ENCODE results near the gene SH3BP1. TPM values are rescaled to one million over a fixed set of nuclear protein-coding genes. Genes with fewer than 3 reads are reported as not detected.

Gene SH3BP1
- total and polyA plus RNA-seq, 2 experiments from 2014 or later: 9.5 to 46.7 TPM

GRCh38 chr22:37631448-37632173, 7.9 kb upstream of the SH3BP1 start:
- no peak overlapping the region for H3K4me3 ChIP-seq
- H4K20me1 ChIP-seq (replicated peaks; ENCODE audit: insufficient read depth): no peaks in the 10 kb centered on the region; the same call in 1 of the 2 replicates
- no peaks in the 10 kb centered on the region for H3K36me3 ChIP-seq (ENCODE audit: insufficient read depth)
- H2AFZ ChIP-seq: no peak overlapping the region
- Mint-ChIP-seq H3K27me3 (ENCODE audit: insufficient read depth, low read depth, poor library complexity) (peaks cover 12% of the 10 kb centered on the region), H3K27ac (no peak overlapping the region), H3K4me3 (no peak overlapping the region), H3K4me1 (peaks cover 22% of the 10 kb centered on the region), H3K36me3 (ENCODE audit: low read depth) (no peaks in the 10 kb centered on the region), H3K9me3 (no peaks in the 10 kb centered on the region)
- H3K4me1 ChIP-seq (ENCODE audit: insufficient read depth): peaks cover 22% of the 10 kb centered on the region
- ATAC-seq: no peak
- H3K27me3 ChIP-seq (ENCODE audit: insufficient read depth): no peaks in the 10 kb centered on the region
- H3K79me2 ChIP-seq (replicated peaks; ENCODE audit: insufficient read depth): no peaks in the 10 kb centered on the region
- TF ChIP-seq STAT1 (IDR thresholded peaks at IDR 0.05; ENCODE audit: unreplicated experiment) (no peak), POLR2AphosphoS5 (IDR thresholded peaks at IDR 0.05; ENCODE audit: low read depth) (0 out of 2 replicates have a peak, but pooled peaks have one; percentile 4)
- peaks cover 16% of the 10 kb centered on the region for H3F3A ChIP-seq (replicated peaks; ENCODE audit: low read depth)
- no peaks in the 10 kb centered on the region for H3K9me2 ChIP-seq (ENCODE audit: insufficient read depth)
- H3K27ac ChIP-seq (ENCODE audit: low read depth): no peak overlapping the region
- no peak for DNase-seq (ENCODE audit: low spot score)
- no peak overlapping the region for H3K4me2 ChIP-seq

GRCh38 chr22:37632174-37633088, 7.0 kb upstream of the SH3BP1 start:
- Mint-ChIP-seq H3K4me1 (peaks cover 28% of the 10 kb centered on the region), H3K36me3 (ENCODE audit: low read depth) (no peaks in the 10 kb centered on the region), H3K9me3 (no peaks in the 10 kb centered on the region), H3K4me3 (no peak overlapping the region), H3K27ac (no peak overlapping the region), H3K27me3 (ENCODE audit: insufficient read depth, low read depth, poor library complexity) (peaks cover 16% of the 10 kb centered on the region)
- no peak for TF ChIP-seq ZNF114 (CRISPR knock-in tag; IDR thresholded peaks at IDR 0.05)
- Histone ChIP-seq H3K79me2 (replicated peaks; ENCODE audit: insufficient read depth) (no peaks in the 10 kb centered on the region), H3K4me1 (ENCODE audit: insufficient read depth) (peaks cover 27% of the 10 kb centered on the region), H3K36me3 (ENCODE audit: insufficient read depth) (no peaks in the 10 kb centered on the region), H2AFZ (no peak overlapping the region), H3K4me3 (no peak overlapping the region), H3K27ac (ENCODE audit: low read depth) (no peak overlapping the region), H3K4me2 (peak overlapping the region; percentile 79; the same call in 1 of the 2 replicates), H4K20me1 (replicated peaks; ENCODE audit: insufficient read depth) (no peaks in the 10 kb centered on the region; the same call in 1 of the 2 replicates), H3K27me3 (ENCODE audit: insufficient read depth) (no peaks in the 10 kb centered on the region), H3F3A (replicated peaks; ENCODE audit: low read depth) (peaks cover 19% of the 10 kb centered on the region), H3K9me2 (ENCODE audit: insufficient read depth) (no peaks in the 10 kb centered on the region)
- DNase-seq (ENCODE audit: low spot score): no peak
- no peak for ATAC-seq

- no peaks in the 10 kb centered on the region for H3K9me2 ChIP-seq (ENCODE audit: insufficient read depth)
- peak overlapping the region; percentile 90 for H3K27ac ChIP-seq (ENCODE audit: low read depth)
- ATAC-seq: no peak
- Mint-ChIP-seq H3K27me3 (ENCODE audit: insufficient read depth, low read depth, poor library complexity) (peaks cover 20% of the 10 kb centered on the region), H3K36me3 (ENCODE audit: low read depth) (no peaks in the 10 kb centered on the region), H3K4me3 (no peak overlapping the region; the same call in 2 of the 3 replicates), H3K27ac (peak overlapping the region; percentile 87), H3K9me3 (no peaks in the 10 kb centered on the region), H3K4me1 (peaks cover 33% of the 10 kb centered on the region)
- peak overlapping the region; percentile 79 for H3K4me2 ChIP-seq
- H3K4me1 ChIP-seq (ENCODE audit: insufficient read depth): peaks cover 27% of the 10 kb centered on the region
- peaks cover 26% of the 10 kb centered on the region for H3F3A ChIP-seq (replicated peaks; ENCODE audit: low read depth)
- H3K27me3 ChIP-seq (ENCODE audit: insufficient read depth): no peaks in the 10 kb centered on the region
- H3K36me3 ChIP-seq (ENCODE audit: insufficient read depth): no peaks in the 10 kb centered on the region
- H2AFZ ChIP-seq: no peak overlapping the region
- H3K4me3 ChIP-seq: peak overlapping the region; percentile 49
- DNase-seq (ENCODE audit: low spot score): no peak
- H4K20me1 ChIP-seq (replicated peaks; ENCODE audit: insufficient read depth): no peaks in the 10 kb centered on the region; the same call in 1 of the 2 replicates
- no peaks in the 10 kb centered on the region for H3K79me2 ChIP-seq (replicated peaks; ENCODE audit: insufficient read depth)
- TF ChIP-seq EZH2phosphoT487 (IDR thresholded peaks at IDR 0.05; ENCODE audit: unreplicated experiment): no peak
- TF ChIP-seq JUNB (IDR thresholded peaks at IDR 0.05; ENCODE audit: unreplicated experiment): no peak
- no peak for TF ChIP-seq CTCF (conservative IDR thresholded peaks at IDR 0.05; ENCODE audit: low read depth in 2 of 2)
- no peak for TF ChIP-seq STAT1 (IDR thresholded peaks at IDR 0.05; ENCODE audit: unreplicated experiment)
- TF ChIP-seq NANOG (IDR thresholded peaks at IDR 0.05; ENCODE audit: borderline replicate concordance): no peak
- no peak for TF ChIP-seq EZH2 (IDR thresholded peaks at IDR 0.05; ENCODE audit: low read depth, unreplicated experiment)
- no peak for TF ChIP-seq POLR2AphosphoS5 (IDR thresholded peaks at IDR 0.05; ENCODE audit: low read depth)
- TF ChIP-seq, protein P1, sequence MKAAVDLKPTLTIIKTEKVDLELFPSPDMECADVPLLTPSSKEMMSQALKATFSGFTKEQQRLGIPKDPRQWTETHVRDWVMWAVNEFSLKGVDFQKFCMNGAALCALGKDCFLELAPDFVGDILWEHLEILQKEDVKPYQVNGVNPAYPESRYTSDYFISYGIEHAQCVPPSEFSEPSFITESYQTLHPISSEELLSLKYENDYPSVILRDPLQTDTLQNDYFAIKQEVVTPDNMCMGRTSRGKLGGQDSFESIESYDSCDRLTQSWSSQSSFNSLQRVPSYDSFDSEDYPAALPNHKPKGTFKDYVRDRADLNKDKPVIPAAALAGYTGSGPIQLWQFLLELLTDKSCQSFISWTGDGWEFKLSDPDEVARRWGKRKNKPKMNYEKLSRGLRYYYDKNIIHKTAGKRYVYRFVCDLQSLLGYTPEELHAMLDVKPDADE (IDR thresholded peaks at IDR 0.05): no peak
- no peak for TF ChIP-seq REST (IDR thresholded peaks at IDR 0.05; ENCODE audit: unreplicated experiment)
These were observed 6.3 kb upstream of the SH3BP1 start for GRCh38 chr22:37633089-37633624.

All from GM23338 (cell line).